ENCODE measurements around the gene TEX30. TPM values are rescaled to one million over a fixed set of nuclear protein-coding genes. Genes with fewer than 3 reads are reported as not detected.

The TEX30 gene
- total RNA-seq, 4 donors from 2014 or later = 11.2 to 20.5 (median 14.7) TPM

DNA sequence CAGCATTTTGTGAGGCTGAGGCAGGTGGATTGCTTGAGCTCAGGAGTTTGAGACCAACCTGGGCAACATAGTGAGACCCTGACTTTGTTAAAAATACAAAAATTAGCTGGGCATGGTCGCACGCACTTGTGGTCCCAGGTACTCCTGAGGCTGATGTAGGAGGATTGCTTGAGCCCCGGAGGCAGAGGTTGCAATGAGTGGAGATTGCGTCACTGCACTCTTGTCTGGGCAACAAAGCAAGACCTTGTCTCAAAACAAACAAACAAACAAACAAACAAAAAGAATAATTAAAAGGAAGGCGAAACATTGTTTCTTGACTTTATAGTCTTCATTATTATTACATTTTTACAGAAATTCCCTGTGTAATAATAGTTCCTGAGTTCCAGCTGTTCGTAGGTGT, 41.2 kb upstream of the TEX30 start:
- intact Hi-C loops (cut with DNase I; ENCODE audit: low total_unique reads) = no loop called here
- TF ChIP-seq, protein P1, sequence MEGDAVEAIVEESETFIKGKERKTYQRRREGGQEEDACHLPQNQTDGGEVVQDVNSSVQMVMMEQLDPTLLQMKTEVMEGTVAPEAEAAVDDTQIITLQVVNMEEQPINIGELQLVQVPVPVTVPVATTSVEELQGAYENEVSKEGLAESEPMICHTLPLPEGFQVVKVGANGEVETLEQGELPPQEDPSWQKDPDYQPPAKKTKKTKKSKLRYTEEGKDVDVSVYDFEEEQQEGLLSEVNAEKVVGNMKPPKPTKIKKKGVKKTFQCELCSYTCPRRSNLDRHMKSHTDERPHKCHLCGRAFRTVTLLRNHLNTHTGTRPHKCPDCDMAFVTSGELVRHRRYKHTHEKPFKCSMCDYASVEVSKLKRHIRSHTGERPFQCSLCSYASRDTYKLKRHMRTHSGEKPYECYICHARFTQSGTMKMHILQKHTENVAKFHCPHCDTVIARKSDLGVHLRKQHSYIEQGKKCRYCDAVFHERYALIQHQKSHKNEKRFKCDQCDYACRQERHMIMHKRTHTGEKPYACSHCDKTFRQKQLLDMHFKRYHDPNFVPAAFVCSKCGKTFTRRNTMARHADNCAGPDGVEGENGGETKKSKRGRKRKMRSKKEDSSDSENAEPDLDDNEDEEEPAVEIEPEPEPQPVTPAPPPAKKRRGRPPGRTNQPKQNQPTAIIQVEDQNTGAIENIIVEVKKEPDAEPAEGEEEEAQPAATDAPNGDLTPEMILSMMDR (IDR thresholded peaks at IDR 0.05) = no peak
- no peak for TF ChIP-seq POLR2A (IDR thresholded peaks at IDR 0.05)
- peaks cover 0 to 3% of the 10 kb centered on the region in 2 donors for H3K9me3 ChIP-seq
- no peaks in the 10 kb centered on the region for H3K4me1 ChIP-seq
- no peak overlapping the region for H3K4me3 ChIP-seq
- H3K27me3 ChIP-seq = no peaks in the 10 kb centered on the region
- no peak for DNase-seq
- no peak overlapping the region for H3K27ac ChIP-seq
- H3K36me3 ChIP-seq = no peaks in the 10 kb centered on the region

DNA sequence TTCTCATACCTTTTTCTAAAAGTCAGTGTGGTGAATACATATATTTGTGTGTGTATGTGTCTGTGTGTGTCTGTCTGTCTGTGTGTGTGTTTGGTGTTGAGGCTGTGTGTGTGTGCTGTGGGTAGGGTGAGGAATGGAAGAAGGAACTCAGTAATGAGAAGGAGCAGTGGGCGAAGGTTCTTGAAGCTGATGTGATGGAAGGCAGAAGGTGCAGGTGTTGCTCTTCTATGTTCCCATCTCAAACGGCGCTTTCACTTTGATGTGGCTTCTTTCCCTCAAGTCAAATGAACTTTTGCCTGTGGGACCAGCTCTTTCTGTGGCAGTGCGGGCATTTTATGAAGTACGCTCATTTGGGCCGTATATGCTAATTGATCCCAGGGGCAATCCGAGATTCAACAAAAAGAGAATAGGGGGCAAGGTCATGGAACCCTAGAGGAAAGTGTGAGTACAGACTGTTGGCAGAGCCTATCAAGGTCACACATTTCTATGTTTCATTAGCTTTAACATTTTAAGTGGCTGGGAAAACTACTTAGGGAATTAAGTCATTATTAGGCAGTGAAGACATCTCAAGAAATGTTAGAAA, 40.5 kb upstream of the TEX30 start:
- no peak for DNase-seq

DNA sequence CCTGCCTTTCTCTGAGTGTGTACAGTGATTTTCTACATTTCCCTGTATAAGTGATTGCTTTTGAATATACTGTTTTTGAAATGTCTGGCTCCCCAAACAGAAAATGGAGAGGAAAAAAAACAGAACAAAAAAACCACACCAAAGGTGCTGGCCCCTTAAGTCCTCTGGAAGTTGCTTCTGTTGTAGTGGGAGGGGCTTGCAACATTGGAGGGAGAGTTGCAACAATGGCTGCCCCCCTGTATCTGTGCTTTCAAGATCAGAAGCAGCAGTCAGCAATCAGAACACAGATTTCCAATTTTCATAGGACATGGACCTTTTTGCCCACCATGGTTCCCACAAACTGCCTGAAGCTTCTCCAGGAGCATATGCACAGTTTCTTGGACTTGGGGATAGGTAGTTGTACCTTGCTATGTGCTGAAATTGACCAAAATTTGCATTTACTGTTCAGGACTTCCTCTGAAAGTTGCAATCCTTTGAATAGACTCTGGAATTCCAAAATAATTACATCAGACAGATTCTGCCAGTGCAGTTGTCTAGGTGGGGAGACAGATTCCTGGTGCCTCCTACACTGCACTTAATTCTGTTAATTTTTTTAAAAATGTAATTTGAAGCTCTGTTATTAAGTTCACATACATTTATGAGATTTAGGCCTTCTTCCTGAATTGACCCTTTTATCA, 39.2 kb upstream of the TEX30 start:
- TF ChIP-seq, protein P1 (IDR thresholded peaks at IDR 0.05) = no peak
- TF ChIP-seq POLR2A (IDR thresholded peaks at IDR 0.05) = no peak
- intact Hi-C loops (cut with DNase I; ENCODE audit: low total_unique reads) = no loop called here
- no peak overlapping the region for H3K27ac ChIP-seq
- no peak for DNase-seq
- H3K9me3 ChIP-seq = peaks cover 0 to 3% of the 10 kb centered on the region in 2 donors
- H3K4me1 ChIP-seq = no peaks in the 10 kb centered on the region
- H3K4me3 ChIP-seq = no peak overlapping the region
- H3K27me3 ChIP-seq = no peaks in the 10 kb centered on the region
- no peaks in the 10 kb centered on the region for H3K36me3 ChIP-seq

More for the DNA sequence above, 40.5 kb upstream of the TEX30 start:
- H3K4me1 ChIP-seq = no peaks in the 10 kb centered on the region
- intact Hi-C loops (cut with DNase I; ENCODE audit: low total_unique reads) = no loop called here
- no peak overlapping the region for H3K4me3 ChIP-seq
- no peaks in the 10 kb centered on the region for H3K27me3 ChIP-seq
- TF ChIP-seq, protein P1 (IDR thresholded peaks at IDR 0.05) = no peak
- no peaks in the 10 kb centered on the region for H3K36me3 ChIP-seq
- H3K9me3 ChIP-seq = peaks cover 0 to 3% of the 10 kb centered on the region in 2 donors
- no peak overlapping the region for H3K27ac ChIP-seq

DNA sequence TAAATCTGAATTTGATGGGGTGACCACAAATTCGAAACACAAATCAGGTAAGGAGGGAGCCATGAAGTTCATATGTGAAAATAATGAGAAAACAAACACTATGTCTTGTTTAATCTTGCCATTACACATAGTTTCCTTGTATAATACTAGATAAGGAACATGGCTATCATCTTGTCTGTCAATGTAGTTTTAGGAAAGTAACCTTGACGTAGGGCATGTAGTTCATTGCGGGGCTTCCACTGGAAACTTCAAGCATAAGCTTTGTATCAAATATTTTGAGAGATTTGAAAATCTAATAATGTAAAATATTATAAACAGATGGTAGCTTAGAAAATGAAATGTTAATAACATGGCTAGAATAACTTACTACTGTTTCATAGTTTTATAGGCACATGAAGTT, 34.1 kb upstream of the TEX30 start:
- TF ChIP-seq, protein P1 (IDR thresholded peaks at IDR 0.05) = no peak
- TF ChIP-seq POLR2A (IDR thresholded peaks at IDR 0.05) = no peak
- H3K4me1 ChIP-seq = no peaks in the 10 kb centered on the region
- H3K4me3 ChIP-seq = no peak overlapping the region
- H3K36me3 ChIP-seq = no peaks in the 10 kb centered on the region
- H3K9me3 ChIP-seq = peaks cover 0 to 3% of the 10 kb centered on the region in 2 donors
- no peaks in the 10 kb centered on the region for H3K27me3 ChIP-seq
- H3K27ac ChIP-seq = no peak overlapping the region
- DNase-seq = no peak
- intact Hi-C loops (cut with DNase I; ENCODE audit: low total_unique reads) = no loop called here

DNA sequence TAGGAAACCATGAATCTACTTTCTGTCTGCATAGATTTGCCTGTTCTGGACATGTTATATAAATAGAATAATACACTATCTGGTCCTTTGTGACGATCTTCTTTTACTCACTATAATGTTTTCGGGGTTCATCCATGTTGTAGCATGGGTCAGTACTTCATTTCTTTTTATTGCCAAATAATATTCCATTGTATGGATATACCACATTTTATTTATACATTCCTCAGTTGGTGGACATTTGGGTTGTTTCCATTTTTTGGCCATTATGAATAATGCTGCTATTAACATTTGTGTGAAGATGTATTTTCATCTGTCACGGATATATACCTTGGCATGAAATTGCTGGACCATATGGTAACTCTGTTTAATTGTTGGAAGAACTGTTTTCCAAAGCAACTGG, 32.1 kb upstream of the TEX30 start:
- Histone ChIP-seq H3K4me1 (no peaks in the 10 kb centered on the region), H3K9me3 (peaks cover 0 to under 1% of the 10 kb centered on the region in 2 donors), H3K36me3 (no peaks in the 10 kb centered on the region), H3K4me3 (no peak overlapping the region), H3K27me3 (no peaks in the 10 kb centered on the region), H3K27ac (no peak overlapping the region)
- intact Hi-C loops (cut with DNase I; ENCODE audit: low total_unique reads) = no loop called here
- no peak for DNase-seq
- TF ChIP-seq, protein P1 (IDR thresholded peaks at IDR 0.05) = no peak
- no peak for TF ChIP-seq POLR2A (IDR thresholded peaks at IDR 0.05)

Data from uterus (tissue), 4 donors.